ENCODE data around the gene PNPLA2.

Gene PNPLA2

GRCh38 chr11:854601-855329 is 36.1 kb downstream of the PNPLA2 start:
- no peak for DNase-seq
- Histone ChIP-seq H3K9me3 (no peaks in the 10 kb centered on the region), H3K27me3 (no peaks in the 10 kb centered on the region; the same call in 1 of the 2 replicates), H3K36me3 (no peaks in the 10 kb centered on the region), H3K4me1 (peaks cover 9% of the 10 kb centered on the region), H3K4me3 (ENCODE audit: low read depth, low read length) (no peak overlapping the region)
- TF ChIP-seq, protein P1, sequence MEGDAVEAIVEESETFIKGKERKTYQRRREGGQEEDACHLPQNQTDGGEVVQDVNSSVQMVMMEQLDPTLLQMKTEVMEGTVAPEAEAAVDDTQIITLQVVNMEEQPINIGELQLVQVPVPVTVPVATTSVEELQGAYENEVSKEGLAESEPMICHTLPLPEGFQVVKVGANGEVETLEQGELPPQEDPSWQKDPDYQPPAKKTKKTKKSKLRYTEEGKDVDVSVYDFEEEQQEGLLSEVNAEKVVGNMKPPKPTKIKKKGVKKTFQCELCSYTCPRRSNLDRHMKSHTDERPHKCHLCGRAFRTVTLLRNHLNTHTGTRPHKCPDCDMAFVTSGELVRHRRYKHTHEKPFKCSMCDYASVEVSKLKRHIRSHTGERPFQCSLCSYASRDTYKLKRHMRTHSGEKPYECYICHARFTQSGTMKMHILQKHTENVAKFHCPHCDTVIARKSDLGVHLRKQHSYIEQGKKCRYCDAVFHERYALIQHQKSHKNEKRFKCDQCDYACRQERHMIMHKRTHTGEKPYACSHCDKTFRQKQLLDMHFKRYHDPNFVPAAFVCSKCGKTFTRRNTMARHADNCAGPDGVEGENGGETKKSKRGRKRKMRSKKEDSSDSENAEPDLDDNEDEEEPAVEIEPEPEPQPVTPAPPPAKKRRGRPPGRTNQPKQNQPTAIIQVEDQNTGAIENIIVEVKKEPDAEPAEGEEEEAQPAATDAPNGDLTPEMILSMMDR (IDR thresholded peaks at IDR 0.05; ENCODE audit: low read depth, low read length) = no peak

DNA sequence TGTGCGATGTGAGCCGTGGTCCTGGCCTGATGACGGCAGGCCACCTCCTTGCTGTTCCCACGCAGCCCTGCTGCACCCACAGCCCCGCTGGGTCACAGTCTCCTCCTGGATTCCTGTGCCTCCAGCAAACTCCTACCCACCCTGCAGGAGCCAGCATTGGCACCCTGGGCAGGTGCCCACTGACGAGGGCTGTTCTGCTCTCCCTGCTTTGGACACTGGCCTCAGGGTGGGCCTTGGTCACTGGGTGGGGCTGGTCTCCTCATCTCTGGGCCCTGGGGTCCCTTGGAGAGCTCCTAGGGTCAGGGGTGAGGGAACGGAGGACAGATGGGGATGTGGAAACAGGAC is 36.6 kb downstream of the PNPLA2 start:
- DNase-seq = no peak
- Histone ChIP-seq H3K4me3 (ENCODE audit: low read depth, low read length) (no peak overlapping the region), H3K4me1 (peaks cover 14% of the 10 kb centered on the region), H3K9me3 (no peaks in the 10 kb centered on the region), H3K36me3 (no peaks in the 10 kb centered on the region), H3K27me3 (no peaks in the 10 kb centered on the region; the same call in 1 of the 2 replicates)
- TF ChIP-seq, protein P1 (IDR thresholded peaks at IDR 0.05; ENCODE audit: low read depth, low read length) = no peak

DNA sequence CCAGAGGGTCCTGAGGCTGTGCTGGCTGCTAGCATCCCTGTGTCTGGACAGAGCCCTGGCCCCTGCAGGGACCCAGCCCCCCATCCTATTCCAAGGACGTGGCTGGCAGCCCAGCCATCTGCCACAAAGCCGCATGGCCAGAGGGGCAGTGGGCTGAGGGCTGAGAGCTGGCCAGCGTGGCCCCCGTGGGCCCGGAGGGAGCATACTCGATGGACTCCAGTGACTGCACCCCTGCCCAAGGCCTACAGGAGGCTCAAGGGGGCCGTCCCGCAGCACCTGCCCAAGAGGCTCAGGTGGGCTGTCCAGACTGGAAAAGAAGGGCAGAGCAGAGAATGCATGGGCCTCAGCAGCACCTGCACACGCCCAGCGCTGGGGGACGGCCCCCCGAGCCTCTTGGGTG is 37.1 kb downstream of the PNPLA2 start:
- Histone ChIP-seq H3K4me1 (peaks cover 15% of the 10 kb centered on the region), H3K36me3 (no peaks in the 10 kb centered on the region), H3K27me3 (no peaks in the 10 kb centered on the region), H3K9me3 (no peaks in the 10 kb centered on the region), H3K4me3 (ENCODE audit: low read depth, low read length) (no peak overlapping the region)
- DNase-seq = no peak
- TF ChIP-seq, protein P1 (IDR thresholded peaks at IDR 0.05; ENCODE audit: low read depth, low read length) = no peak

DNA sequence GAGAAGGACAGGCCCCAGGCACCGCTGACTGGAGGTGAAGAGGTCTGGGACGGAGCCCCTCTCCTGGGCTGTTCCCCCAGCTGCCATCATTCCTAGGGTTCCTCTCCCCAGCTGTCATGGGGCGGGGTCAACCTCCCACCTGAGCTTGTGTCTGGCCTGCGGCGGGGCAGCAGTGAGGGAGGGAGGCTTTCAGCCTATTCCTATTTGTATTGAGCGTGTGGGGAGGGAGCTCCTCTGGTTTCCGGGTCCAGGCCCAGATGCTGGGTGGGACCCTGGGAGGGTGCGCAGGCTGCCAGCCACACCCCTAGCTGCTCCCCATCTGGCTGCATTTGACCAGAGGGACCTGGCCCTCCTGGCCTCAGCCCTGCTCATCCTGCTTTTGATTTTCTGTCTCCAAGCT is 37.7 kb downstream of the PNPLA2 start:
- H3K9me3 ChIP-seq = no peaks in the 10 kb centered on the region
- no peaks in the 10 kb centered on the region for H3K36me3 ChIP-seq
- no peak overlapping the region for H3K4me3 ChIP-seq (ENCODE audit: low read depth, low read length)
- no peak for DNase-seq
- H3K4me1 ChIP-seq = peaks cover 15% of the 10 kb centered on the region
- TF ChIP-seq, protein P1 (IDR thresholded peaks at IDR 0.05; ENCODE audit: low read depth, low read length) = no peak
- no peaks in the 10 kb centered on the region for H3K27me3 ChIP-seq

DNA sequence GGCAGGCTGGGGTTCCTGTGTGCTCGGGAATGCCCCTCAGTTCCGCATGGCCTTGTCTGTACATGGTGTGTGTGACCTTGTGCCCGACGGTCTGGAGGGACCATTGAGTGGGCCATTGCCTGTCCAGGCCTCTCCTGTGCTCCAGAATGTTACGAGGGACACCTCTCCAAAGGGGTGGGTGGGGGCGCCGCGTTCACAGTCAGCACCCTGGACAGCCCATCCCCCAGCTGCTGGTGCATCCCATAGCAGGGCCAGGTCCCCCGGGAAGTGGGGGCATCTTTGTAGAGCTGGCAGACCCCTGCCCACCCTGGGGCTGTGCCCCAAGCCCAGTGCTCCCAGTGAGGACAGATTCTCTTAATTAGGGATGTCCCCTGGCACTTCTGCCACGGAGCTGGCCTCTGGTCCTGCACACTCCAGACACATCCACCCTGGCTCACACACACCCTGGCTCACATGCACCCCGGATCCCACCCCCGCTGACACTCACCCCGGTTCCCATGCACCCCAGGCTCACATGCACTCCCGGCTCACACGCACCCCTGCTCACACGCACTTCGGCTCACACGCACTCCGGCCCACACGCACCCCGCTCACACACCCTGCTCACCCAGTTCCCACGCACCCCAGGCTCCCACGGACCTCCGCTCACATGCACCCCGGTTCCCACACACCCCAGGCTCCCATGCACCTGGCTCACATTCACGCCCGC is 39.5 kb downstream of the PNPLA2 start:
- TF ChIP-seq, protein P1 (IDR thresholded peaks at IDR 0.05; ENCODE audit: low read depth, low read length) = no peak
- Histone ChIP-seq H3K36me3 (no peaks in the 10 kb centered on the region), H3K27me3 (no peaks in the 10 kb centered on the region), H3K9me3 (no peaks in the 10 kb centered on the region), H3K4me1 (peaks cover 25% of the 10 kb centered on the region), H3K4me3 (ENCODE audit: low read depth, low read length) (no peak overlapping the region)
- no peak for DNase-seq

GRCh38 chr11:858762-859339 is 40.1 kb downstream of the PNPLA2 start:
- Histone ChIP-seq H3K9me3 (no peaks in the 10 kb centered on the region), H3K36me3 (no peaks in the 10 kb centered on the region), H3K4me3 (ENCODE audit: low read depth, low read length) (no peak overlapping the region; the same call in 1 of the 2 replicates), H3K27me3 (no peaks in the 10 kb centered on the region), H3K4me1 (peaks cover 25% of the 10 kb centered on the region)
- DNase-seq = no peak
- TF ChIP-seq, protein P1 (IDR thresholded peaks at IDR 0.05; ENCODE audit: low read depth, low read length) = no peak
